Measurements from ENCODE around the gene ABCC1. TPM values are rescaled to one million over a fixed set of nuclear protein-coding genes. Genes with fewer than 3 reads are reported as not detected.

The ABCC1 gene
- total RNA-seq, 1 experiment from 2014 or later: 61.9 TPM

DNA sequence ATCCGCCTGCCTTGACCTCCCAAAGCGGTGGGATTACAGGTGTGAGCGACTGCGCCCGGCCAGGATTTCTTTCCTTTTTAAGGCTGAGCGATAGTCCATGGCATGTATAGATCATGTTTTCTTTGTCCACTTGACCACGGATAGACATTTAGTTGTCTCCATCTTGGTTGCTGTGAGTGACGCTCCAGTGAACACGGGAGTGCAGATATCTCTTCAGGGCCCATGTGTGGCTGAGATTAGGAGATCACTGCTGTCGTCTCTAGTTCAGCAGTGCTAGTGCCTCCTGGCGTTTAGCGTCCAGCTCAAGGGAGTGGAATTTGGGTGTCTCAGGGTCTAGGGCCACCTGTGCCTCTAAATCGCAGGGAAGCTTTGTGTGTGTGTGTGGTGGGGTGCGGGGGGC lies 41.5 kb downstream of the ABCC1 start (continued):
- TF ChIP-seq, protein P1, sequence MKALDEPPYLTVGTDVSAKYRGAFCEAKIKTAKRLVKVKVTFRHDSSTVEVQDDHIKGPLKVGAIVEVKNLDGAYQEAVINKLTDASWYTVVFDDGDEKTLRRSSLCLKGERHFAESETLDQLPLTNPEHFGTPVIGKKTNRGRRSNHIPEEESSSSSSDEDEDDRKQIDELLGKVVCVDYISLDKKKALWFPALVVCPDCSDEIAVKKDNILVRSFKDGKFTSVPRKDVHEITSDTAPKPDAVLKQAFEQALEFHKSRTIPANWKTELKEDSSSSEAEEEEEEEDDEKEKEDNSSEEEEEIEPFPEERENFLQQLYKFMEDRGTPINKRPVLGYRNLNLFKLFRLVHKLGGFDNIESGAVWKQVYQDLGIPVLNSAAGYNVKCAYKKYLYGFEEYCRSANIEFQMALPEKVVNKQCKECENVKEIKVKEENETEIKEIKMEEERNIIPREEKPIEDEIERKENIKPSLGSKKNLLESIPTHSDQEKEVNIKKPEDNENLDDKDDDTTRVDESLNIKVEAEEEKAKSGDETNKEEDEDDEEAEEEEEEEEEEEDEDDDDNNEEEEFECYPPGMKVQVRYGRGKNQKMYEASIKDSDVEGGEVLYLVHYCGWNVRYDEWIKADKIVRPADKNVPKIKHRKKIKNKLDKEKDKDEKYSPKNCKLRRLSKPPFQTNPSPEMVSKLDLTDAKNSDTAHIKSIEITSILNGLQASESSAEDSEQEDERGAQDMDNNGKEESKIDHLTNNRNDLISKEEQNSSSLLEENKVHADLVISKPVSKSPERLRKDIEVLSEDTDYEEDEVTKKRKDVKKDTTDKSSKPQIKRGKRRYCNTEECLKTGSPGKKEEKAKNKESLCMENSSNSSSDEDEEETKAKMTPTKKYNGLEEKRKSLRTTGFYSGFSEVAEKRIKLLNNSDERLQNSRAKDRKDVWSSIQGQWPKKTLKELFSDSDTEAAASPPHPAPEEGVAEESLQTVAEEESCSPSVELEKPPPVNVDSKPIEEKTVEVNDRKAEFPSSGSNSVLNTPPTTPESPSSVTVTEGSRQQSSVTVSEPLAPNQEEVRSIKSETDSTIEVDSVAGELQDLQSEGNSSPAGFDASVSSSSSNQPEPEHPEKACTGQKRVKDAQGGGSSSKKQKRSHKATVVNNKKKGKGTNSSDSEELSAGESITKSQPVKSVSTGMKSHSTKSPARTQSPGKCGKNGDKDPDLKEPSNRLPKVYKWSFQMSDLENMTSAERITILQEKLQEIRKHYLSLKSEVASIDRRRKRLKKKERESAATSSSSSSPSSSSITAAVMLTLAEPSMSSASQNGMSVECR (CRISPR knock-in tag; IDR thresholded peaks at IDR 0.05; ENCODE audit: borderline replicate concordance): no peak
- no peak for TF ChIP-seq ELF4 (CRISPR knock-in tag; IDR thresholded peaks at IDR 0.05; ENCODE audit: low read depth)
- TF ChIP-seq, protein P2, sequence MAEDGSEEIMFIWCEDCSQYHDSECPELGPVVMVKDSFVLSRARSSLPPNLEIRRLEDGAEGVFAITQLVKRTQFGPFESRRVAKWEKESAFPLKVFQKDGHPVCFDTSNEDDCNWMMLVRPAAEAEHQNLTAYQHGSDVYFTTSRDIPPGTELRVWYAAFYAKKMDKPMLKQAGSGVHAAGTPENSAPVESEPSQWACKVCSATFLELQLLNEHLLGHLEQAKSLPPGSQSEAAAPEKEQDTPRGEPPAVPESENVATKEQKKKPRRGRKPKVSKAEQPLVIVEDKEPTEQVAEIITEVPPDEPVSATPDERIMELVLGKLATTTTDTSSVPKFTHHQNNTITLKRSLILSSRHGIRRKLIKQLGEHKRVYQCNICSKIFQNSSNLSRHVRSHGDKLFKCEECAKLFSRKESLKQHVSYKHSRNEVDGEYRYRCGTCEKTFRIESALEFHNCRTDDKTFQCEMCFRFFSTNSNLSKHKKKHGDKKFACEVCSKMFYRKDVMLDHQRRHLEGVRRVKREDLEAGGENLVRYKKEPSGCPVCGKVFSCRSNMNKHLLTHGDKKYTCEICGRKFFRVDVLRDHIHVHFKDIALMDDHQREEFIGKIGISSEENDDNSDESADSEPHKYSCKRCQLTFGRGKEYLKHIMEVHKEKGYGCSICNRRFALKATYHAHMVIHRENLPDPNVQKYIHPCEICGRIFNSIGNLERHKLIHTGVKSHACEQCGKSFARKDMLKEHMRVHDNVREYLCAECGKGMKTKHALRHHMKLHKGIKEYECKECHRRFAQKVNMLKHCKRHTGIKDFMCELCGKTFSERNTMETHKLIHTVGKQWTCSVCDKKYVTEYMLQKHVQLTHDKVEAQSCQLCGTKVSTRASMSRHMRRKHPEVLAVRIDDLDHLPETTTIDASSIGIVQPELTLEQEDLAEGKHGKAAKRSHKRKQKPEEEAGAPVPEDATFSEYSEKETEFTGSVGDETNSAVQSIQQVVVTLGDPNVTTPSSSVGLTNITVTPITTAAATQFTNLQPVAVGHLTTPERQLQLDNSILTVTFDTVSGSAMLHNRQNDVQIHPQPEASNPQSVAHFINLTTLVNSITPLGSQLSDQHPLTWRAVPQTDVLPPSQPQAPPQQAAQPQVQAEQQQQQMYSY (CRISPR knock-in tag; IDR thresholded peaks at IDR 0.05): no peak
- TF ChIP-seq JAZF1 (CRISPR knock-in tag; IDR thresholded peaks at IDR 0.05): no peak
- TF ChIP-seq, protein P3, sequence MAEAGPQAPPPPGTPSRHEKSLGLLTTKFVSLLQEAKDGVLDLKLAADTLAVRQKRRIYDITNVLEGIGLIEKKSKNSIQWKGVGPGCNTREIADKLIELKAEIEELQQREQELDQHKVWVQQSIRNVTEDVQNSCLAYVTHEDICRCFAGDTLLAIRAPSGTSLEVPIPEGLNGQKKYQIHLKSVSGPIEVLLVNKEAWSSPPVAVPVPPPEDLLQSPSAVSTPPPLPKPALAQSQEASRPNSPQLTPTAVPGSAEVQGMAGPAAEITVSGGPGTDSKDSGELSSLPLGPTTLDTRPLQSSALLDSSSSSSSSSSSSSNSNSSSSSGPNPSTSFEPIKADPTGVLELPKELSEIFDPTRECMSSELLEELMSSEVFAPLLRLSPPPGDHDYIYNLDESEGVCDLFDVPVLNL (CRISPR knock-in tag; IDR thresholded peaks at IDR 0.05; ENCODE audit: borderline replicate concordance, low read depth): no peak

DNA sequence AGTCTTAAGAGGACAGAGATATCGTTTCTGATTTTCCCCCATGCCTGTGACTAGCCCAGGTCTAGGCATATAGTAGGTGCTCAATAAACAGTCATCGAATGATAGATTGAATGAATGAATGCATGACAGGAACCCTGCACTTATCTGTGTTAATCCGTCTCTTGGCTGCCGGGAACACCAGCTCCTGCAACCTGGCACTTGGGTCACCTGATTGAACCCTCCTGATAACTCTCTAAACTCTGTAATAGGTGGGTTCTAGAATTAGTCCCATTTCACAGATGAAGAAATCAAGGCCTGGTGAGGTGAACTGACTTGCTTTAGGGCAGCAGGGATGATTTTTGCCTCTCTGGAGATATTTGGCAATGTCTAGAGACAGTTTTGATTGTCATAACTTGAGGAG lies 43.7 kb downstream of the ABCC1 start:
- TF ChIP-seq FOXP1 (CRISPR knock-in tag; IDR thresholded peaks at IDR 0.05; ENCODE audit: borderline replicate concordance): no peak
- no peak for TF ChIP-seq ZNF671 (CRISPR knock-in tag; IDR thresholded peaks at IDR 0.05)
- TF ChIP-seq, protein P4, sequence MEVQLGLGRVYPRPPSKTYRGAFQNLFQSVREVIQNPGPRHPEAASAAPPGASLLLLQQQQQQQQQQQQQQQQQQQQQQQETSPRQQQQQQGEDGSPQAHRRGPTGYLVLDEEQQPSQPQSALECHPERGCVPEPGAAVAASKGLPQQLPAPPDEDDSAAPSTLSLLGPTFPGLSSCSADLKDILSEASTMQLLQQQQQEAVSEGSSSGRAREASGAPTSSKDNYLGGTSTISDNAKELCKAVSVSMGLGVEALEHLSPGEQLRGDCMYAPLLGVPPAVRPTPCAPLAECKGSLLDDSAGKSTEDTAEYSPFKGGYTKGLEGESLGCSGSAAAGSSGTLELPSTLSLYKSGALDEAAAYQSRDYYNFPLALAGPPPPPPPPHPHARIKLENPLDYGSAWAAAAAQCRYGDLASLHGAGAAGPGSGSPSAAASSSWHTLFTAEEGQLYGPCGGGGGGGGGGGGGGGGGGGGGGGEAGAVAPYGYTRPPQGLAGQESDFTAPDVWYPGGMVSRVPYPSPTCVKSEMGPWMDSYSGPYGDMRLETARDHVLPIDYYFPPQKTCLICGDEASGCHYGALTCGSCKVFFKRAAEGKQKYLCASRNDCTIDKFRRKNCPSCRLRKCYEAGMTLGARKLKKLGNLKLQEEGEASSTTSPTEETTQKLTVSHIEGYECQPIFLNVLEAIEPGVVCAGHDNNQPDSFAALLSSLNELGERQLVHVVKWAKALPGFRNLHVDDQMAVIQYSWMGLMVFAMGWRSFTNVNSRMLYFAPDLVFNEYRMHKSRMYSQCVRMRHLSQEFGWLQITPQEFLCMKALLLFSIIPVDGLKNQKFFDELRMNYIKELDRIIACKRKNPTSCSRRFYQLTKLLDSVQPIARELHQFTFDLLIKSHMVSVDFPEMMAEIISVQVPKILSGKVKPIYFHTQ (CRISPR knock-in tag; IDR thresholded peaks at IDR 0.05): no peak
- TF ChIP-seq NFATC4 (CRISPR knock-in tag; IDR thresholded peaks at IDR 0.05): no peak
- TF ChIP-seq ZNF396 (CRISPR knock-in tag; IDR thresholded peaks at IDR 0.05; ENCODE audit: borderline replicate concordance): no peak
- TF ChIP-seq JUN (CRISPR knock-in tag; IDR thresholded peaks at IDR 0.05): no peak
- TF ChIP-seq FOXK1 (CRISPR knock-in tag; IDR thresholded peaks at IDR 0.05): no peak
- TF ChIP-seq, protein P5, sequence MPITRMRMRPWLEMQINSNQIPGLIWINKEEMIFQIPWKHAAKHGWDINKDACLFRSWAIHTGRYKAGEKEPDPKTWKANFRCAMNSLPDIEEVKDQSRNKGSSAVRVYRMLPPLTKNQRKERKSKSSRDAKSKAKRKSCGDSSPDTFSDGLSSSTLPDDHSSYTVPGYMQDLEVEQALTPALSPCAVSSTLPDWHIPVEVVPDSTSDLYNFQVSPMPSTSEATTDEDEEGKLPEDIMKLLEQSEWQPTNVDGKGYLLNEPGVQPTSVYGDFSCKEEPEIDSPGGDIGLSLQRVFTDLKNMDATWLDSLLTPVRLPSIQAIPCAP (CRISPR knock-in tag; IDR thresholded peaks at IDR 0.05): no peak
- TF ChIP-seq, protein P6, sequence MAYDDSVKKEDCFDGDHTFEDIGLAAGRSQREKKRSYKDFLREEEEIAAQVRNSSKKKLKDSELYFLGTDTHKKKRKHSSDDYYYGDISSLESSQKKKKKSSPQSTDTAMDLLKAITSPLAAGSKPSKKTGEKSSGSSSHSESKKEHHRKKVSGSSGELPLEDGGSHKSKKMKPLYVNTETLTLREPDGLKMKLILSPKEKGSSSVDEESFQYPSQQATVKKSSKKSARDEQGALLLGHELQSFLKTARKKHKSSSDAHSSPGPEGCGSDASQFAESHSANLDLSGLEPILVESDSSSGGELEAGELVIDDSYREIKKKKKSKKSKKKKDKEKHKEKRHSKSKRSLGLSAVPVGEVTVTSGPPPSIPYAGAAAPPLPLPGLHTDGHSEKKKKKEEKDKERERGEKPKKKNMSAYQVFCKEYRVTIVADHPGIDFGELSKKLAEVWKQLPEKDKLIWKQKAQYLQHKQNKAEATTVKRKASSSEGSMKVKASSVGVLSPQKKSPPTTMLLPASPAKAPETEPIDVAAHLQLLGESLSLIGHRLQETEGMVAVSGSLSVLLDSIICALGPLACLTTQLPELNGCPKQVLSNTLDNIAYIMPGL (CRISPR knock-in tag; IDR thresholded peaks at IDR 0.05): no peak
- TF ChIP-seq, protein P7, sequence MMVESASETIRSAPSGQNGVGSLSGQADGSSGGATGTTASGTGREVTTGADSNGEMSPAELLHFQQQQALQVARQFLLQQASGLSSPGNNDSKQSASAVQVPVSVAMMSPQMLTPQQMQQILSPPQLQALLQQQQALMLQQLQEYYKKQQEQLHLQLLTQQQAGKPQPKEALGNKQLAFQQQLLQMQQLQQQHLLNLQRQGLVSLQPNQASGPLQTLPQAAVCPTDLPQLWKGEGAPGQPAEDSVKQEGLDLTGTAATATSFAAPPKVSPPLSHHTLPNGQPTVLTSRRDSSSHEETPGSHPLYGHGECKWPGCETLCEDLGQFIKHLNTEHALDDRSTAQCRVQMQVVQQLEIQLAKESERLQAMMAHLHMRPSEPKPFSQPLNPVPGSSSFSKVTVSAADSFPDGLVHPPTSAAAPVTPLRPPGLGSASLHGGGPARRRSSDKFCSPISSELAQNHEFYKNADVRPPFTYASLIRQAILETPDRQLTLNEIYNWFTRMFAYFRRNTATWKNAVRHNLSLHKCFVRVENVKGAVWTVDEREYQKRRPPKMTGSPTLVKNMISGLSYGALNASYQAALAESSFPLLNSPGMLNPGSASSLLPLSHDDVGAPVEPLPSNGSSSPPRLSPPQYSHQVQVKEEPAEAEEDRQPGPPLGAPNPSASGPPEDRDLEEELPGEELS (CRISPR knock-in tag; IDR thresholded peaks at IDR 0.05): no peak
- Mint-ChIP-seq H3K9me3 (no peaks in the 10 kb centered on the region), H3K27ac (peak overlapping the region; percentile 57), H3K4me1 (peaks cover 50% of the 10 kb centered on the region), H3K36me3 (peaks cover 4% of the 10 kb centered on the region; the same call in 1 of the 2 replicates), H3K27me3 (ENCODE audit: low read depth) (no peaks in the 10 kb centered on the region), H3K4me3 (no peak overlapping the region)
- ChIA-PET CTCF (no interaction called here), POLR2A (no interaction called here)
- DNase-seq (ENCODE audit: low spot score): no peak
- no peak for ATAC-seq

Measured in WTC11 (cell line).